IPS-NIHi7 (cell line): Measurements from ENCODE around the gene GMDS.

Source experiments
- DNase-seq: peaks from one replicate; pipeline ENCODE4 v3.0.0; 2012; ENCODE audit warnings: mixed read lengths; ENCODE audit errors: extremely low spot score

Gene GMDS

DNA sequence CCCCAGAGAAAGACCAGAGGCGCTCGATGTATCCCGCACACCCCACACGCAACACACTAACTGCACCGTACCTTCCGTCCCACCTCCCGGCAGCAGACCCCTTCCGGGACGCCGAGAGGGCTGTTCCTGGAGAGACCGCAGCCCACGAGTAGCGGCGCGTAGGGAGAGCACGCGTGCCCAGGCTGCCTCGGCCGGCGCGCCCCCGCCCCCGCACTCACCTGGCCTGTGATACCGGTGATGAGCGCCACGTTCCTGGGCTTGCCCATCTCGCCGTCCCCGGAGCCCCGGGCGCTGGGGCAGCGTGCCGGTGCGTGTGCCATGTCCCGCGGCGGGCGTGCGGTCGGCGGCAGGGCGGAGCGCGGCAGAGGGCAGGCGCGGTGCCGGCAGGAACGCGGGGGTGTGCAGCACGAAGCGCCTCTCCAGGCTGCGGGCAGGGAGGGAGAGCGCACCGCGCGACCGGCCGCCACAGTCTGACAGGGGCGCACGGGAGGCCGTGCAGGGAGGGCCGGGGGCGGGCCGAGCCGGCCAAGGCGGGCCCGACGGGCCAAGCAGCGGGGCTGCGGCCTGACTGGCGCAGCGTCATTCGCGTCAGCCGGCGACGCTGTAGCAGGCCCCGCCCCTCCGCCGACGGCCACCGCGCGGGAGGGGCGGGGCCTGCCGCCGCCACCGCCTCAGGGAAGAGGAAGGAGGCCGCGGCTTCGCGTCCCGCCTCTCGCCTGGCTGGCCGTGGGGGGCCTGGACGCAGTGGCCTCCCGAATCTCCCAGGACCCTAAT is at the start of gene GMDS:
GMDS (minus strand) TSS at position 503 of the 774 bp plus-strand sequence.
- DNase-seq = peak; percentile 99

DNA sequence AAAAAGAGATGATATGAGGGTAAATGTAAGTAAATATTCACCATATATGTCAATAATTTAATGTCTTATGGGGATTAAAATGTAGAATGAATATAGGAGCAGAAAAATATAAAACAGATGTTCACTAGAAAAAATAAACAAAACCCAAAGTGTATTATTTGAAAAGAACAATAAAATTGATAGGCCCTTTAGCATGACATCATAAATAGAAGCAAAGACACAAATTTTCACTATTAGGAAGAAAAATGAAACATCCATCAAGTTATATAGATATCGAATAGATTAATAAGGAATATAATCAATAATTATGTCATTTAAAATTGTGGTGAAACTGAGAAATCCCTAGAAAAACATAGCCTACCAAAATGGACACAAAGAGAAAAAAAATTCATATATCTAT is 40.1 kb upstream of the GMDS start:
- no peak for DNase-seq

DNA sequence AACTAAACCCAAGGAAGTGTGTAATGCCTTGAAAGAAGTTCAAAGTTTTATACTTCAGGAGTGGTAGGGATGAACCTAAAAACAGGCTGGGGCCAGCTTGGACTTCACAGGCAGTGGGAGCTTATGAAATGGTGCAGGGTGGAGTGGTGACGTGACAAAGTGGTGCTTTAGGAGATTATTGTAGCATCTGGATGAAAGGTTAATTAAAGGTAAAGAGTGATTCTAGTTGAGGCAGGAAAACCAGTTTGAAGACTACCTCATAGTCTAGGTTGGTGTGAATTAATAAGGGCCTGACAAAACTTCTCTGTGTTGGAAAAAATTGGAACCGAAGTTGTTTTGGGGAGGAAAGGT is 30.5 kb upstream of the GMDS start:
- no peak for DNase-seq

DNA sequence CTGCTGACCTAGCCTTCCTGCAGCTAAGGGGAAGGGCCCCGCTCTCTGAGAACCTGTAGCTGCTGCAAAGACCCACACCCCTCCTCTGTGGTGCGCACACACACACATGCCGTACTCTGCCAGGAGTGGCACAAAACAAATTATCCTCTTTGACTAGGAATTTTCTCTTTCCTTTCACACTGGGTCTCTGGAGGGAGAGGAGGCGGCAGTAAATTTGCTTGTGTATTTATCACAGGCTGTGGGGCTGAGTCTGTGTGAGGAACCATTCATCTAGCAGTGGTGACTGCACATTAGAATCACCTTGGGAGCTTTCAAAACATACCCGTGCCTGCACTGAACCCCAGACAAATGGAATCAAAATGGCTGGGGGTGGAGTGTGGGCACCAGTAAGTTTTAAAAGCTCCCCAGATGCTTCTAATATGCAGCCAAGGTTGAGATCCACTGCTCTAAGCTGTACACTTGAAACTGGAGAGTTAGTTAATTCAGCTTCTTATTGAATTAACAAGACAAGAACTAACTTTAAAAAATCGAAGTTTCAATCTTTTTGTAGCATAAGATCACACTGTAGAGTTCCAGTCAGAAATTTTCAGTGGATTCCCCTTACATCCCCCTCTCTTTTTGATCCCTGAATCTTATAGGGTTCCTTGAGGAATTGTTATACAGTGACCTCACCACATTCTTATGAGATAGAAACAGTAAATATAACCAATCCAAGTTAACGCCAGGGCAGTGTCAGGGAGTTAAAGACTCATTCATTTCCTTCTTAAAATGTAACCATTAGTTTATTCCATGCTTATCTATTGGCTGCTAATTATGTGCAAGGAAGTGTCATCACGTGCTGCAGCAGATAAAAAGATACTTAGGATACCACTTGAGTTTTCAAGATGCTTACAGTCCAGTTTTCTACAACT is 29.8 kb upstream of the GMDS start:
- no peak for DNase-seq

DNA sequence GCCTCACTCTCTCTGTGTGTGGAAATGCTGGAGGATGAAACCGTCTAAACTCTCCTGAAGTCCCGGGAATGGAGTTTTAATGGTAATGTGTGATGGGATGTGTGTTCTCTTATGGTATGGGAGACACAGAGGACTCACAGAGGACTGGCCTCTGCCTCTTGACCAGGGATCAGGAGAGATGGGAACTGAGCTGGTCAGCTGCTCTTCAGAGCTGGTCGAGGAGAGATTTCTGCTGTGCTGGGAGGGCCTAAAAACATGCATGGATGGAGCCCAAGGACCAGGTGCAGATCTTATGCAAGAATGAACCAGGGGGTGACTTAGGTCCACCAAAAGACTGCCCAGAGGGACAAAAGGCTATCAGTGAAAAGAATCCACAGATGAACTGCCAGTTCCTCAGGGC is 27.3 kb upstream of the GMDS start:
- no peak for DNase-seq

DNA sequence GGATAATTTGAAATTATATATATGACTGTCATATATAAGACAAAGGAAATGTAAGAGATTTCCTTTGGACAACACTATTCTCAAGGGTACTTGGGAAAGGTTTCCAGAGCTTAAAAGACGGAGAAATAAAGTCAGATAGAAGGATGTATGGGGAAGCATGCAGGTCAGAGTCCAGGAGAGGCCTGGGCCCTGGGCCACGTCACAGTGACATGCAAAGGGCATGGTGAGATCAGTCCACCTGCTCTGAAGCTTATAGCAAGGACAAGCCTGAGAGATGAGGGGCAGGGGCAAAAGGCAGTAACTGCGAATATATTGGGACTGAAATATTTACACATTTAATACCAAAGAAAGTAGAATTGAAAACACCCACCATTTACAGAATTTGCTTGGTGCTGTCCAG is 24.6 kb upstream of the GMDS start:
- DNase-seq = no peak

DNA sequence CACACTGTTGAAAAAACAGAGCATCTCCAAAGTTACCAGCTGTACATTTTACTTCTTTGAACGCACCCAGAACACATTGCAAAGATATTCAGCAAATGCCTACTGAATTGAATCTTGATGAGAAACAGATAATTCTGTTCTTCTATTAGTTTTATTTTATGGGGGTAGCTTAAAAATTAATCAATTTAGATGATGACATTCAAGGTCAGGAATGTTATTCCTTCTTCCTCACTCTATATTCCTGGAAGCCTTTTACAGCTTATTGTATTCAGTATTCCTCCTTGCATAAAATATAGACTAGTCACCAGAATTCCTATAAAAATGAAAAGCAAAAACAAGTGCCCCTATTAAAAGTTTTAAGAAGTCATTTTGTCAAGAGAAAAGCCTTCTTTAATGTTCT is 21.4 kb upstream of the GMDS start:
- DNase-seq = no peak

DNA sequence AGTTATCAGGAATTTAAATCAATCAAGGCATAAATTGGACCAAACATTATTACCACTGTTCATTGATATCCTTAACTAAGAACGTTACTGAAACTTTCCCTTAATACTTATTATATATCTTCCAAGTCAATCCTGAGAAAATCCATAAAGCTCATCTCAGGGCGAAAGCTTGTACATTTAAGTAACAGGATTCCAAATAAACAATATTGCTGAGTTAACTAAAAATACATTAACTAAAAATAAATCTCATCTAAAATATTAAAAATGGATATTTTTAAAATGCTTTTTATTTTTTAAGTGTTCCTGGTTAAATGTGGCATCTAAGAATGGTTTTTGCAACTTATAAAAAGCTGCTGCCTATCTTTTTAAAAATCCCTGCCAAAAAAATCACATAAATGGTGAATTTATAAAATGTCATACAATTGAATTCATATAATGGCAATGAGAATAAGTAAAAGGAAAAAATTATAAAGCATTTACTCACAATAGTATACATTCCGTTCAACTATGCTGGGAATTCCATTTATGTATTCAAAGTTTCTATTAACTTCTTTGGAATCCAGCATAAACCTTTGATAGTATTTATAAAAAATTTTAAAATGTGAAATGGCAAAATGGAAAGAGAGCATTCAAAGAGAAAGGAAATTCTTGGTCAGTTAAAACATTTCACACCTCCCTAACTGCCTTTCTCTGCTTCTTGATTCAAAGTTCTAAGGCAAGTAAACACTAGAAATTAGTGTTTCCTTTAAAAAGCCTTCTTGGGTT is 20.8 kb upstream of the GMDS start:
- DNase-seq = no peak

DNA sequence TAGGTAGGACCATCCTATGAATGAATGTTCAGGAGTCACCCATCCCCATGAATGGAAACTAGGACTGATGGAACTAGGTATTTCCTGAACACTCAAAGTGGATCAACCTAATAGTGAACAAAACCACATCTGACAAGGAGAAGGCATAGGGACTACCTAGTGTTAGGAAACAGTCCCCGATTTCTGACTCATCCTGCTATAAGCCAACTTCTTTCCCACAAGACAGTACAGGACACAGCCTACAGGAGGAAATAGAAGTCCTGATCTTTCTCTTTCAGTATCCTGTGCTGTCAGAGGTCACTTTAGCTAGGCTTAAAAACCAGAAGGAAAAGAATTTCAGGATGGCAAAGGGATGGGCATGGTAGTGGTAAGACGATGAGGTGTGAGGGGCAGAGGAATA is 19.5 kb upstream of the GMDS start:
- DNase-seq = no peak

DNA sequence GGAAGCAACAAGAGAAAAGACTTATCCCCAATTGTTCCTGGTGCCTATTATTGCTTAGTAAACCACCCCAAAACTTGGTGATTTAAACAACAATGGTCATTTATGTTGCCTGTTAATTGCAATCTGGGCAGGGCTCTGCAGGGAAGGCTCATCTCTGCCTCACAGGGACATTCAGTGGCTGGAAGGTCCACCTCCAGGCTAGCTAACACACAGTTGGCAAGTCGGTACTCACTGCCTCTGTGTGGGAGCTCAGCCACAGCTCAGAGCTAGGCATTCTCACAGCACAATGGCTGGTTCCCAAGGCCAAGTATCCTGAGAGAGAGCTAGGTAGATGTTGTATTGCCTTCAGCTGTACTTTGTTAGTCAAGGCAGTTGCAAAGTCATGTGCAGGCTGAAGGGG is 18.5 kb upstream of the GMDS start:
- no peak for DNase-seq

DNA sequence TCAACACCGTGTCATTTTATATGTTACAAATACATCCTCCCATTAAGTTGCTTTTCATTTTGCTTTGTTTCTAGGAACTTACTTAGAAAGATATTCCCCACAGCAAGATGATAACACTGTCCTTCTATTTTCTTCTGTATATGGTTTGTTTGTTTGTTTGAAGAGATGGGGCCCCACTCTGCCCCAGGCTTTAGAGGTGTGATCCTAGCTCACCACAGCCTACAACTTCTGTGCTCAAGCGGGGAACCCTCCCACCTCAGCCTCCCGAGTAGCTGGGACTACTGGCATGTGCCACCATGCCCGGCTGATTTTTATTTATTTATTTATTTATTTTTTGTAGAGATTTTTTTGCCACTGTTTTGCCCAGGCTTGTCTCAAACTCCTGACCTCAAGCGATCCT is 14.2 kb upstream of the GMDS start:
- no peak for DNase-seq

DNA sequence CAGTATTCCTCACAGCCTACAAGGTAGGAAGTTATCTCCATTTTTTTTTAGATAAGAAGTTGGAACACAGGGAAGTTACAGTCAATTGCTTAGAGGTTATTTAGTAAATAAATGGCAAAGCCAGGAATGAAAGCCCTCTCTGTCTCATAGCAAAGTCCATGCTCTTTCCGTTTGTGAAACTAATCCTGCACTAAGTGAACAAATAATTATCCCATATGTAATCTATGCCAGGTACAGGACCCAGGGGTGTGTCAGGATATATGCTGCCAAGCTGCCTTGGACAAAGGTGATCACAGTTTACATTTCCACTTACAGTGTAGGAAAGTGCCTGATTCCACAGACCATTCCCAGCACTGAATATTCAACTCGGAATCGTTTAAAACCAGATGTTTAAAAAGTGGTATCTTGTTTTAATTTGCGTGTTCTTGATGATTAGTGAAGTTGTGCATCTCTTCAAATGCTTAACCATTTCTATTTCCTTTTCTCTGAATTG is 13.6 kb upstream of the GMDS start:
- DNase-seq = no peak

DNA sequence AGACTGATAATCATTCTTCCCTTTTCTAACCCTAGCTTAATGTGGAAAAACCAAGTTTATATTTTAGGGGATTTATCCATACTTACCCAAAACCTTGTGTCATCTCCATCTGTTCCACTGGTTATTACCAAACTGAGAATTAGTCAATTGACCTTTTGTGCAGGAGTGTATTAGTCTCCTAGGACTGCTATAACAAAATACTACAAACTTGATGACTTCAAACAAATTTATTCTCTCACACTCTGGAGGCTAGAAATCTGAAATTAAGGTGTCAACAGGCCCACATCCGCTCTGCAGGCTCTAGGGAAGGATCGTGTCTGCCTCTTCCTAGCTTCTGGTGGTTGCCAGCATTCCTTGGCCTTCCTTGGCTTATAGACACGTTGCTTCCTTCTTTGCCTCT is 12.7 kb upstream of the GMDS start:
- no peak for DNase-seq

DNA sequence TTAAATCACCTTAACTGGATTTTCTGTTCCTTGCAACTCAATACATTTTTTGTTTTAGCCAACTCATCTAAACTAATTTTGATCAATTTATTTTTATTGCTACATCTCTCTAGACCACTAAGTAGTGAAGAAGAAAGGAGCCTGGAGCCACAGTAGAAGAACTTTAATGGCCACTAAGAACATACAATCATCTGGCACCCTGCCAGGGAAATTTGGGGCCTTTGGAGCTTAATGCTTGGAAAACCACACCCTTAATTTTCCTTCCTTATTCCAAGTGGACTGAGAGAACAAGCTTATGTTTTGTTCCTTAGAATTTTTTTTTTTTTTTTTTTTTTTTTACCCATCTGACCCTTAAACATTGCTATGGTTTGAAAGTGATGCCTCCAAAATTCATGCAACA is 12.0 kb upstream of the GMDS start:
- DNase-seq = no peak

DNA sequence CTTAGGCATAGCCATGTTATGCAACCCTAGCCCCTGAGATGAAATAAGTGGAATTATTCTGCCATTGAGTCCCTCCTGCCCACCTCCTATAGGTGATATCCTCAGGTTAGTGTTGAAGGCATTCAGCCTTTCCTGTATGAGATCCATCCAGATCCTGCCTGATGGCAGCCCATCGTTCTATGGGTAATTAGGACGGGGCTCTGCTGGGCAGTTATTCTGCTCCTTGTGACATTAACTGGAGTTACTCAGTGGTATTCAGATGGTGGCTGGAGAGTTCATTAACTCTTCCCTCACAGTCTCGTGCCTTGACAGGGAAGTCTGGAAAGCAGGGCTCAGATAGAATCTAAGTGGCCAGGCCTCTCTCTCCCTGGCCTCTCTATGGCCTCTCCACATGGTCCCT is 9.3 kb upstream of the GMDS start:
- no peak for DNase-seq

DNA sequence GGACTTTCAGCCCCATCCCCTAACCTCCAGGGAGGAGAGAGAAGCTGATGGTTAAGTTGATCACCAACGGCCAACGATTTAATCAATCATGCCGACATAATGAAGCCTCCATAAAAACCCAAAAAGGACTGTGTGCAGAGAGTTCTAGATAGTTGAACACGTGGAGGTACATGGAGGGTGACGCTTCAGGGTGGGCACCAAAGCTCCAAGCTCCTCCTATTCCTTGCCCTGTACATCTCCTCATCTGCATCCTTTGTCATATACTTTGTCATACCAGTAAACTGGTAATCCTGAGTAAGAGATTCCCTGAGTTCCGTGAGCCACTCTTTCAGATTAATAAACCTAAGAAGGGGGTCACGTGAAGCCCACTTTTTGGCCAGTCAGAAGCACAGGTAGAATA is 3.7 kb upstream of the GMDS start:
- DNase-seq = no peak

DNA sequence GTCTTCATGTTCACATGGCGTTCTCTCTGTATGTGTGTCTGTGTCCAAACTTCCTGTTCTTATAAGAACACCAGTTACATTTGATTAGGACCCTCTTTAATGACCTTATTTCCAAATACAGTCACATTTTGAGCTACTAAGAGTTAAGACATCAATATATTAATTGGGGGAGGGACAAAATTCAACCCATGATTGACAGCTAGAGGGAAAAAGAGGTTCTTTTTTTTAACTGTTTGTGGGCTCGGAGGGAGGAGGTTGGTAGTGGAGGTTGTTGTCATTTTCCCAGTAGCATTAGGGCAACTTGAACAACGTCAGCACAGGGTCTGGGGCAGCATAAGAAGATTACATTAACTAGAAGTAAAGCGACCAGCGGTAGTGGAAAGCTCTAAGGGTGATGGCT is 2.3 kb upstream of the GMDS start:
- DNase-seq = no peak

DNA sequence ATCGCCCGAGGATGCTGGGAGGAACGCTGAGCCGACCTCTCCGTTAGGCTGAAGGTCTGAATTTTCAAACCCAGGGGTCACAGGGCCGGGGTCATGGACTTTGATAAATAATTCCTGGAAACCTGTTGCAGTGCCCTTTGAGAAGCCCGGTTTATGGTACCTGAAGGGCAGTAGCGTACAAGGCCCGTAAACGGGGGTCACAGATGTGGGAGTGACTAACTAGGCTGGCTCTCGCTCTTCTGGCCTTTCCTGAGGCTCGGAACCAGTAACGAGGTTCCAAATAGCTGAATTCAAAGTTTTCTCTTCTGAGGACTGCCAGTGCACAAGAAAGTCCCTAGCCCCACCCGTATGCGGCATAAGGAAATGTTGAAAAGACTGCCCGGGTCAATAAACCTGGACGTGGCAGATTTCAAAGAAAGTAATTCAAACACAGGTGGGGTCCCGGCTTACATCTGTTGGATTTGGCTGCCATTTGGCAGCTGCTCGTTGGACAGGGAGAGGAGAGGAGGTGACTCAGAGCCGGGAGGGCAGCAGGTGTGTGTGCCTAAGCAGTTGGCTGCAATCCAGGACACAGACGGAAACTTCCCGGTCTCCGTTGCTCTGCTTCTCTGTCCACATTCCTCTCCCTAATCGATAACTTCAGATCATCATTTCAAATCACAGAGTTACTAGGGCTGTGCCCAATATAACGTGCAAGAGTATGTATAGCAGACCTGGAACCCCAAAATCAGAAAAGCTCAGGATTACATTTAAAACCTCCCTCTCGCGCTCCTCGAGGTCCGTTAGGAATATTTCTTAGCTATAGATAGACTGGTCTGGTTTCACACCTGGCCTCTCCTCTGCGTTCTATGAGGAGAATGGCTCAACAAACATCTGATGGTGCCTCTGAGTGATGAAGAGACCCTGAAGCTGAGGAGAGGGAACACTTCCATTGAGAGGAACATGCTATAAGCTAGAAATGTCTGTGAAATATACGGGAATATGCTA is 765 bp upstream of the GMDS start:
- DNase-seq = peak; percentile 69

DNA sequence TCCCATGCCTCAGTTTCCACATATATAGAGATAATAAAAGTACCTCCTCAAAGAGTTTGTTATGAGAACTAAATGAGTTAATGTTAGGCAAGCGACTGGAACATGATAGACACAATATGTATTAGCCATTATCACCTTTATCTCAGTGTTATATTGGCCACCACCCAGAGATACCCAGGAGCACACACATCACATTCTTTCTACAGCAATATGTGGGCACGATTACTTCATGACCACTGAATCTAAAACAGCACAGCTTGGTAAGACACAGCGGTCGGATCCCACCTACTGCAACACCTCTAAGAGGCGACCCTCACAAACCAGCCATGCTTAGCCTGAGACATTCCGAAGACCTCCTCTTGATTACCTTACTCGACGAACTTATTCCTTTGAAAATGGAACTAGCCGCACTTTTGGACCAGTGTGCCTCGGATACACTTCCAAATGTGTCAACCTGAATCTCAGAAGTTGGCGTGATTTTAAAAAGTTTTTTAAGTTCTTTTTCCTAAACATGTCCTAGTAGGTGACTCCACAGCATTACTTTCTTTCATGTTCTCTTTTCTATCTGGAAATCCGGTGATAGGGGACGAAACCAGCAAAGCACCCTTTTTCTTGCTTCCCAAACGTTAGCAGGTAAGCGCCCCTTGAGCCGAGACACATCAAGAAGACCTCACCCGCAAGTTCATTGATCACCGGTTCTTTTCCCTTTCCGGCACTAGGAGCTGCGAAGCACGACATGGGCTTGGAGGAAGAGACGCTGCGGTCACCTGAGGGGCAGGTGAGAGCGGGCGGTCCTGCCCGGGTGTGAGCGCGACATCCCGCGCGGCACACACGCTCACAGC is 923 bp downstream of the GMDS start:
- peak; percentile 48 for DNase-seq

DNA sequence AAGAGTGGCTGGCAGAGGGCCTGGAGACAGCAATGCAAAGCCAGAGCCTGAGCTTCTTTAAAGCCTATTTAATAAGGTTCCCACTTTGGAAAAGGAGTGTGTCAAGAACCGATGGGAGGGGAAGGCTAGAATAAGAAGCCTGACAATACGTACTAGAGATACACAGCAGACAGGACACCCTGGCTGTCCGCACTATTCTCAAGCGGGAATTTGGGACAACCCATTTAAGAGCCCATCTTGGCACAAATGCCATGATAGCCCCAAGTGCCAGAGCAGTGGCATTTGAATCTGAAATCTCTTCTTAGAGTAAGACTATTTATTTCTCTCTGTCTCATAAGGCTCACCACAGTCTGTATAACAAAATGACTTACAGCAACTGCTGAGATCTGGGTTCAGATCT is 3.1 kb downstream of the GMDS start:
- DNase-seq = no peak
